Measurements from ENCODE around the gene RBCK1.
A peak's percentile ranks its signal among the peaks of the same experiment; 100 is the strongest.
"Not testable (repeated sequence)": the region's sequence is repeated elsewhere in the genome, so short reads cannot be mapped to it uniquely, and the experiment has no call there.

Gene RBCK1

GRCh38 chr20:469746-470490 lies 61.8 kb downstream of the RBCK1 start:
- peaks cover 1% of the 10 kb centered on the region for H3K36me3 Mint-ChIP-seq (ENCODE audit: low read depth)

GRCh38 chr20:472137-472846 lies 64.2 kb downstream of the RBCK1 start:
- H3K9me3 Mint-ChIP-seq: peaks cover 8% of the 10 kb centered on the region
- no peaks in the 10 kb centered on the region for H3K27me3 Mint-ChIP-seq
- H3K36me3 Mint-ChIP-seq (ENCODE audit: low read depth): peaks cover 1% of the 10 kb centered on the region
- peaks cover 12% of the 10 kb centered on the region for H3K4me1 Mint-ChIP-seq
- DNase-seq (no peak), ATAC-seq (no peak)
- no peak overlapping the region for H3K27ac Mint-ChIP-seq
- H3K4me3 Mint-ChIP-seq: no peak overlapping the region

More at GRCh38 chr20:469746-470490, 61.8 kb downstream of the RBCK1 start:
- DNase-seq (no peak), ATAC-seq (no peak)
- no peak overlapping the region for H3K4me3 Mint-ChIP-seq
- no peak overlapping the region for H3K27ac Mint-ChIP-seq
- peaks cover 10% of the 10 kb centered on the region for H3K9me3 Mint-ChIP-seq
- H3K27me3 Mint-ChIP-seq: no peaks in the 10 kb centered on the region
- peaks cover 7% of the 10 kb centered on the region for H3K4me1 Mint-ChIP-seq

GRCh38 chr20:472889-473292 lies 64.8 kb downstream of the RBCK1 start:
- DNase-seq (no peak), ATAC-seq (no peak)
- Mint-ChIP-seq H3K4me3 (no peak overlapping the region), H3K27me3 (no peaks in the 10 kb centered on the region), H3K9me3 (peaks cover 5% of the 10 kb centered on the region), H3K36me3 (ENCODE audit: low read depth) (peaks cover 3% of the 10 kb centered on the region), H3K4me1 (peaks cover 14% of the 10 kb centered on the region), H3K27ac (no peak overlapping the region)

GRCh38 chr20:474581-474980 lies 66.5 kb downstream of the RBCK1 start:
- Mint-ChIP-seq H3K4me3 (no peak overlapping the region), H3K4me1 (peaks cover 15% of the 10 kb centered on the region), H3K27ac (peak overlapping the region; percentile 15)

GRCh38 chr20:475463-476357 lies 67.6 kb downstream of the RBCK1 start:
- Mint-ChIP-seq H3K4me3 (no peak overlapping the region), H3K27me3 (no peaks in the 10 kb centered on the region), H3K4me1 (peaks cover 15% of the 10 kb centered on the region), H3K36me3 (ENCODE audit: low read depth) (peaks cover 8% of the 10 kb centered on the region), H3K27ac (peak overlapping the region; percentile 52), H3K9me3 (no peaks in the 10 kb centered on the region)
- DNase-seq (no peak), ATAC-seq (peak; percentile 21)

More at GRCh38 chr20:474581-474980, 66.5 kb downstream of the RBCK1 start:
- Mint-ChIP-seq H3K9me3 (peaks cover 5% of the 10 kb centered on the region), H3K27me3 (no peaks in the 10 kb centered on the region), H3K36me3 (ENCODE audit: low read depth) (peaks cover 6% of the 10 kb centered on the region)
- no peak for ATAC-seq
- no peak for DNase-seq

GRCh38 chr20:476561-477249 lies 68.6 kb downstream of the RBCK1 start:
- not testable (repeated sequence) for DNase-seq; H3K9me3 Mint-ChIP-seq; H3K36me3 Mint-ChIP-seq (ENCODE audit: low read depth); H3K27me3 Mint-ChIP-seq; H3K4me3 Mint-ChIP-seq; ATAC-seq; H3K27ac Mint-ChIP-seq
- peaks cover 15% of the 10 kb centered on the region for H3K4me1 Mint-ChIP-seq

- Mint-ChIP-seq H3K27me3 (no peaks in the 10 kb centered on the region), H3K9me3 (no peaks in the 10 kb centered on the region), H3K27ac (no peak overlapping the region), H3K36me3 (ENCODE audit: low read depth) (peaks cover 15% of the 10 kb centered on the region), H3K4me3 (no peak overlapping the region), H3K4me1 (peaks cover 19% of the 10 kb centered on the region)
- ATAC-seq: no peak
- DNase-seq: no peak
Measured at GRCh38 chr20:478010-478948, 70.2 kb downstream of the RBCK1 start.

GRCh38 chr20:478949-479429 lies 70.9 kb downstream of the RBCK1 start:
- ATAC-seq (peak; percentile 59), DNase-seq (no peak)
- no peak overlapping the region for H3K27ac Mint-ChIP-seq
- peaks cover 19% of the 10 kb centered on the region for H3K4me1 Mint-ChIP-seq
- peaks cover 20% of the 10 kb centered on the region for H3K36me3 Mint-ChIP-seq (ENCODE audit: low read depth)
- H3K9me3 Mint-ChIP-seq: no peaks in the 10 kb centered on the region
- no peak overlapping the region for H3K4me3 Mint-ChIP-seq
- no peaks in the 10 kb centered on the region for H3K27me3 Mint-ChIP-seq

GRCh38 chr20:479487-479886 lies 71.4 kb downstream of the RBCK1 start:
- Mint-ChIP-seq H3K27ac (no peak overlapping the region), H3K36me3 (ENCODE audit: low read depth) (peaks cover 25% of the 10 kb centered on the region), H3K27me3 (no peaks in the 10 kb centered on the region), H3K9me3 (no peaks in the 10 kb centered on the region), H3K4me3 (no peak overlapping the region), H3K4me1 (peaks cover 16% of the 10 kb centered on the region)
- no peak for ATAC-seq
- no peak for DNase-seq

- DNase-seq: no peak
- Mint-ChIP-seq H3K27me3 (no peaks in the 10 kb centered on the region), H3K27ac (no peak overlapping the region), H3K4me3 (no peak overlapping the region), H3K9me3 (no peaks in the 10 kb centered on the region), H3K4me1 (peaks cover 11% of the 10 kb centered on the region), H3K36me3 (ENCODE audit: low read depth) (peaks cover 28% of the 10 kb centered on the region)
- no peak for ATAC-seq
Measured at GRCh38 chr20:480044-480443, 71.9 kb downstream of the RBCK1 start.

GRCh38 chr20:481167-481566 lies 73.1 kb downstream of the RBCK1 start:
- H3K27me3 Mint-ChIP-seq: no peaks in the 10 kb centered on the region
- no peaks in the 10 kb centered on the region for H3K9me3 Mint-ChIP-seq
- no peak for ATAC-seq
- no peak overlapping the region for H3K27ac Mint-ChIP-seq
- H3K4me3 Mint-ChIP-seq: no peak overlapping the region
- H3K36me3 Mint-ChIP-seq (ENCODE audit: low read depth): peaks cover 33% of the 10 kb centered on the region
- peaks cover 7% of the 10 kb centered on the region for H3K4me1 Mint-ChIP-seq
- DNase-seq: no peak
